Spleen (tissue), 7 donors: ENCODE results near the gene ZBTB5.

ENCODE experiments used
- CTCF ChIP-seq, 11 experiments: fragments of 200-600 bp in 7 of 11; fragments of 450-650 bp in 4 of 11; sonication (generic) in 4 of 11; IDR thresholded peaks in 8 of 11; conservative IDR thresholded peaks in 3 of 11; 1 replicate in 7 of 11; 2 replicates in 4 of 11; pipeline versions ENCODE4 v1.4.0 to v1.8.0; 2016 to 2021; ENCODE audit warnings: antibody characterized with exemption in 11 of 11, inconsistent platforms in 4 of 11, mild to moderate bottlenecking in 1 of 11
- POLR2A ChIP-seq, 3 donors: fragments of 450-650 bp; IDR thresholded peaks; one replicate each; pipeline ENCODE4 v1.5.1; 2017; ENCODE audit warnings: antibody characterized with exemption in 3 of 3, mild to moderate bottlenecking in 1 of 3
- POLR2AphosphoS5 ChIP-seq, 3 donors: sonication (generic); formaldehyde crosslinking; IDR thresholded peaks; one replicate each; pipeline ENCODE4 v1.5.1; 2017; ENCODE audit warnings: antibody characterized with exemption in 3 of 3
- donor health status: DM: no; HTN: no; CAD: no; lungs with moderate emphysema.
- donor health status: DM: no; HTN: no; CAD: no.
- donor health status: DM: no; HTN: no; CAD: no.

GRCh38 chr9:37412431-37413151, 52.7 kb downstream of the ZBTB5 start:
- no peak for TF ChIP-seq CTCF (IDR thresholded peaks at IDR 0.05 in 8 of 11, conservative IDR thresholded peaks at IDR 0.05 in 3 of 11)
- no peak for TF ChIP-seq POLR2AphosphoS5 (IDR thresholded peaks at IDR 0.05)
- TF ChIP-seq POLR2A (IDR thresholded peaks at IDR 0.05), result no peak
